HG03060 (cell line): ENCODE data around the gene TMEM131.
"Not testable (repeated sequence)": the region's sequence is repeated elsewhere in the genome, so short reads cannot be mapped to it uniquely, and the experiment has no call there.

Experiments
- ATAC-seq: cut with Tn5 transposase; IDR thresholded peaks from one replicate; pipeline ENCODE4 v1.9.1; 2021; ENCODE audit warnings: low read depth, moderate number of reproducible peaks; ENCODE audit not compliant: unreplicated experiment

The TMEM131 gene

GRCh38 chr2:97715951-97716694 is 279.6 kb downstream of the TMEM131 start:
- no peak for ATAC-seq

GRCh38 chr2:97714950-97715652 is 280.6 kb downstream of the TMEM131 start:
- ATAC-seq = no peak

- no peak for ATAC-seq
Measured at GRCh38 chr2:97714084-97714949, 281.4 kb downstream of the TMEM131 start.

- ATAC-seq = no peak
Measured at GRCh38 chr2:97713296-97714083, 282.3 kb downstream of the TMEM131 start, which contains the start of gene ZAP70. TSS of gene ZAP70 (plus strand) at chr2:97713576. CDS start at chr2:97724037, 10,461 bp downstream.

GRCh38 chr2:97712693-97713295 is 283.0 kb downstream of the TMEM131 start:
- no peak for ATAC-seq

- ATAC-seq = not testable (repeated sequence)
Measured at GRCh38 chr2:97712175-97712574, 283.6 kb downstream of the TMEM131 start.

GRCh38 chr2:97711394-97711711 is 284.4 kb downstream of the TMEM131 start:
- no peak for ATAC-seq

GRCh38 chr2:97708608-97709007 is 287.1 kb downstream of the TMEM131 start:
- no peak for ATAC-seq

GRCh38 chr2:97708048-97708380 is 287.7 kb downstream of the TMEM131 start:
- ATAC-seq = no peak

- ATAC-seq = no peak
Measured at GRCh38 chr2:97707362-97708047, 288.2 kb downstream of the TMEM131 start.

GRCh38 chr2:97706708-97707345 is 288.9 kb downstream of the TMEM131 start:
- ATAC-seq = no peak
